Loucy (cell line): ENCODE data around the gene CUBN.

Experiments used
- H2AFZ ChIP-seq: fragments of 200-600 bp; sonication (generic); 2 replicates; pipeline ENCODE4 v1.6.0; 2016; ENCODE audit warnings: antibody characterized with exemption, mild to moderate bottlenecking, low read length, moderate library complexity
- H3F3A ChIP-seq: fragments of 200-600 bp; 2 replicates; pipeline ENCODE4 v1.6.0; 2016; ENCODE audit warnings: antibody characterized with exemption, low read depth, mild to moderate bottlenecking
- H3K27me3 ChIP-seq: fragments of 200-600 bp; sonication (generic); 2 replicates; pipeline ENCODE4 v1.6.1; 2014; ENCODE audit warnings: low read length, mild to moderate bottlenecking; ENCODE audit not compliant: insufficient read depth, poor library complexity, severe bottlenecking
- H3K36me3 ChIP-seq: fragments of 200-600 bp; sonication (generic); 2 replicates; pipeline ENCODE4 v1.6.1; 2016; ENCODE audit warnings: low read length; ENCODE audit not compliant: insufficient read depth
- H3K4me1 ChIP-seq: fragments of 200-600 bp; sonication (generic); 2 replicates; pipeline ENCODE4 v1.5.1; 2014; ENCODE audit warnings: low read length, mild to moderate bottlenecking; ENCODE audit not compliant: insufficient read depth, poor library complexity, severe bottlenecking
- H3K4me2 ChIP-seq: fragments of 200-600 bp; sonication (generic); 2 replicates; pipeline ENCODE4 v1.6.0; 2014; ENCODE audit warnings: antibody characterized with exemption, low read length, low read depth, mild to moderate bottlenecking; ENCODE audit not compliant: poor library complexity, severe bottlenecking
- H3K4me3 ChIP-seq: fragments of 200-600 bp; sonication (generic); 2 replicates; pipeline ENCODE4 v1.5.1; 2014; ENCODE audit warnings: low read length, mild to moderate bottlenecking, mixed read lengths; ENCODE audit not compliant: poor library complexity, severe bottlenecking
- H3K79me2 ChIP-seq: fragments of 200-600 bp; sonication (generic); 2 replicates; pipeline ENCODE4 v1.6.1; 2014; ENCODE audit warnings: low read length; ENCODE audit not compliant: insufficient read depth
- H3K9ac ChIP-seq: fragments of 200-600 bp; sonication (generic); 2 replicates; pipeline ENCODE4 v1.6.0; 2014; ENCODE audit warnings: mild to moderate bottlenecking, low read depth, low read length, moderate library complexity; ENCODE audit not compliant: poor library complexity, severe bottlenecking
- H3K9me2 ChIP-seq: fragments of 200-600 bp; sonication (generic); replicated peaks from 2 replicates; pipeline ENCODE4 v1.6.1; 2016; ENCODE audit warnings: low read depth, low read length, mixed read lengths
- H3K9me3 ChIP-seq: fragments of 200-600 bp; sonication (generic); 2 replicates; pipeline ENCODE4 v1.6.1; 2014; ENCODE audit warnings: mild to moderate bottlenecking, antibody characterized with exemption, low read length, low read depth; ENCODE audit not compliant: insufficient read depth
- H4K20me1 ChIP-seq: fragments of 200-600 bp; sonication (generic); 2 replicates; pipeline ENCODE4 v1.6.0; 2014; ENCODE audit warnings: antibody characterized with exemption, low read length, mild to moderate bottlenecking; ENCODE audit not compliant: insufficient read depth, poor library complexity, severe bottlenecking
- CTCF ChIP-seq: fragments of 200-600 bp; sonication (generic); conservative IDR thresholded peaks from 2 replicates; pipeline ENCODE4 v1.5.1; 2014; ENCODE audit warnings: mild to moderate bottlenecking, antibody characterized with exemption, low read length
- EZH2phosphoT487 ChIP-seq: fragments of 200-600 bp; IDR thresholded peaks from 2 replicates; pipeline ENCODE4 v1.6.1; 2018; ENCODE audit warnings: antibody characterized with exemption, mild to moderate bottlenecking, moderate library complexity, borderline replicate concordance

The CUBN gene

GRCh38 chr10:17171141-17171641, 41.6 kb upstream of the CUBN start:
- Histone ChIP-seq H3K9me2 (no peaks in the 10 kb centered on the region), H3K9ac (no peak overlapping the region), H2AFZ (no peak overlapping the region), H3K9me3 (no peaks in the 10 kb centered on the region), H3K4me2 (no peak overlapping the region), H3K27me3 (no peaks in the 10 kb centered on the region), H3F3A (no peaks in the 10 kb centered on the region), H3K4me3 (no peak overlapping the region), H4K20me1 (no peaks in the 10 kb centered on the region), H3K79me2 (no peaks in the 10 kb centered on the region), H3K4me1 (peaks cover 33% of the 10 kb centered on the region), H3K36me3 (no peaks in the 10 kb centered on the region)
- no peak for TF ChIP-seq CTCF
- no peak for TF ChIP-seq EZH2phosphoT487

- no peak overlapping the region for H3K4me3 ChIP-seq
- no peak for TF ChIP-seq CTCF
- no peak for TF ChIP-seq EZH2phosphoT487
- H2AFZ ChIP-seq, result no peak overlapping the region
- no peaks in the 10 kb centered on the region for H3K9me3 ChIP-seq
- H3K9ac ChIP-seq, result no peak overlapping the region
- no peaks in the 10 kb centered on the region for H3K36me3 ChIP-seq
- H4K20me1 ChIP-seq, result no peaks in the 10 kb centered on the region
- no peaks in the 10 kb centered on the region for H3K27me3 ChIP-seq
- no peaks in the 10 kb centered on the region for H3K9me2 ChIP-seq
- peaks cover 20% of the 10 kb centered on the region for H3K4me1 ChIP-seq
- H3F3A ChIP-seq, result no peaks in the 10 kb centered on the region
- no peak overlapping the region for H3K4me2 ChIP-seq
- no peaks in the 10 kb centered on the region for H3K79me2 ChIP-seq
Observed at GRCh38 chr10:17169803-17170202, 40.2 kb upstream of the CUBN start.

GRCh38 chr10:17166699-17167098, 37.1 kb upstream of the CUBN start:
- Histone ChIP-seq H3K36me3 (no peaks in the 10 kb centered on the region), H3K4me2 (no peak overlapping the region), H3F3A (no peaks in the 10 kb centered on the region), H2AFZ (no peak overlapping the region), H3K79me2 (no peaks in the 10 kb centered on the region), H4K20me1 (no peaks in the 10 kb centered on the region), H3K9me3 (no peaks in the 10 kb centered on the region), H3K27me3 (no peaks in the 10 kb centered on the region), H3K4me3 (no peak overlapping the region), H3K4me1 (peaks cover 17% of the 10 kb centered on the region), H3K9me2 (no peaks in the 10 kb centered on the region), H3K9ac (no peak overlapping the region)
- no peak for TF ChIP-seq CTCF
- no peak for TF ChIP-seq EZH2phosphoT487
